Uterus (tissue), 2 donors: Measurements from ENCODE around the gene SRCIN1.

Experiments
- POLR2A ChIP-seq, 2 donors: fragments of 450-650 bp; IDR thresholded peaks; one replicate each; pipeline ENCODE4 v1.6.1; 2016; ENCODE audit warnings: antibody characterized with exemption in 2 of 2, mild to moderate bottlenecking in 1 of 2, moderate library complexity in 1 of 2
- TF ChIP-seq, protein P1 (sequence below), 4 experiments: fragments of 200-600 bp in 2 of 4; fragments of 450-650 bp in 2 of 4; sonication (generic) in 2 of 4; IDR thresholded peaks; one replicate each; pipeline ENCODE4 v1.5.1; 2016 to 2019; ENCODE audit warnings: antibody characterized with exemption in 4 of 4, mild to moderate bottlenecking in 2 of 4, moderate library complexity in 1 of 4

DNA sequence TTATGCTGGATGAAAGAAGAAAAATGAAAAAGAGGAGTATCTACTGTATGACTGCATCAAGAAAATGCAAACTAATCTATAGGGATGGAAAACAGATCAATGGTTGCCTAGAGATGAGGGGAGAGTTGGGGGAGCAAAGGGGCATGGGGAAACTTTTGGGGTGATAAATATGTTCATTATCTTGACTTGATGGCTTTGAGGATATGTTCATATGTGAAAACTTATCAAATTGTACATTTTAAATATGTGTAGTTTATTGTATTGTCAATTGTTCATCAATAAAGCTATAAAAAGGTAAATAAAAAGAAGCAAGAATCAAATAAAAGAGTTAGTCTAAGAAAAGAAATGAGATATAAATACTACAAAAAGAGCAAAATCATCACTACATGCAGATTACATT, 19.7 kb upstream of the SRCIN1 start:
- TF ChIP-seq, protein P1, sequence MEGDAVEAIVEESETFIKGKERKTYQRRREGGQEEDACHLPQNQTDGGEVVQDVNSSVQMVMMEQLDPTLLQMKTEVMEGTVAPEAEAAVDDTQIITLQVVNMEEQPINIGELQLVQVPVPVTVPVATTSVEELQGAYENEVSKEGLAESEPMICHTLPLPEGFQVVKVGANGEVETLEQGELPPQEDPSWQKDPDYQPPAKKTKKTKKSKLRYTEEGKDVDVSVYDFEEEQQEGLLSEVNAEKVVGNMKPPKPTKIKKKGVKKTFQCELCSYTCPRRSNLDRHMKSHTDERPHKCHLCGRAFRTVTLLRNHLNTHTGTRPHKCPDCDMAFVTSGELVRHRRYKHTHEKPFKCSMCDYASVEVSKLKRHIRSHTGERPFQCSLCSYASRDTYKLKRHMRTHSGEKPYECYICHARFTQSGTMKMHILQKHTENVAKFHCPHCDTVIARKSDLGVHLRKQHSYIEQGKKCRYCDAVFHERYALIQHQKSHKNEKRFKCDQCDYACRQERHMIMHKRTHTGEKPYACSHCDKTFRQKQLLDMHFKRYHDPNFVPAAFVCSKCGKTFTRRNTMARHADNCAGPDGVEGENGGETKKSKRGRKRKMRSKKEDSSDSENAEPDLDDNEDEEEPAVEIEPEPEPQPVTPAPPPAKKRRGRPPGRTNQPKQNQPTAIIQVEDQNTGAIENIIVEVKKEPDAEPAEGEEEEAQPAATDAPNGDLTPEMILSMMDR (IDR thresholded peaks at IDR 0.05), result no peak
- no peak for TF ChIP-seq POLR2A (IDR thresholded peaks at IDR 0.05)
